AG20443 (cell line): ENCODE measurements around the gene RNPS1.
"Not testable (repeated sequence)": the region's sequence is repeated elsewhere in the genome, so short reads cannot be mapped to it uniquely, and the experiment has no call there.

Experiments used
- DNase-seq: peaks from one replicate; pipeline ENCODE4 v3.0.0; 2012; ENCODE audit warnings: low spot score, mixed read lengths

Gene RNPS1

DNA sequence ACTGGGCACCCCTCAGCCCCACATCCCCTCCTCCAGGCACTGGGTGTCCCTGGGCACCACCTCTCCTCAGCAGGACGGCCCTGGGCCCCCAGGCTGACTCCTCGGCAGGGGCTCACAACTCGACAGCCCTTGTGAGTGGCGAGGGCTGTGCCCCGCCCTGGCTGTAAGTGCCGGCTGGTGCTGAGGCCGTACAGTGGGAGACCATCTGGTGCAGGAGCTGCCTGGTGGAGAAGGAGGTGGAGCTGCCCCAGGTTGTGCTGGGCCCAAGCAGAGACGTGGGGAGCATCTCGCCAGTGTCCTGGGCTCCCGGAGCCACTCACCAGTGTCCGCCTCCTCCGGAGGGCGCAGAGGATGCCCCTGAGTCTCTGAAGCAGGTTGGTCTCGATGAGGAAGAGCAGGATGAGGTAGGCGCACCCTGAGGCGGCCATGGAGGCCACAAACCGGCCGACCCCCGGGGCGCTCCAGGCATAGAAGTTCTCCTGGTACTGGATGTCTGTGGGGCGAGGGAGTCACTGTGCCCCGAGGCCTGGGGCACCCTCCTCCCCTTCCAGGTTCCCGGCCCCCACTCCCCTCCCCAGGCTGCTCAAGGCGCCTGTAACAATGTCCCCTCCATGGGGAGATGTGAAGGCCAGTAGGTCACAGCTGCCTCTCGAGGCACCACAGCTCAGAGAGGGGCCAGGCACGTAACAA lies 15.1 kb upstream of the RNPS1 start:
- DNase-seq = no peak

DNA sequence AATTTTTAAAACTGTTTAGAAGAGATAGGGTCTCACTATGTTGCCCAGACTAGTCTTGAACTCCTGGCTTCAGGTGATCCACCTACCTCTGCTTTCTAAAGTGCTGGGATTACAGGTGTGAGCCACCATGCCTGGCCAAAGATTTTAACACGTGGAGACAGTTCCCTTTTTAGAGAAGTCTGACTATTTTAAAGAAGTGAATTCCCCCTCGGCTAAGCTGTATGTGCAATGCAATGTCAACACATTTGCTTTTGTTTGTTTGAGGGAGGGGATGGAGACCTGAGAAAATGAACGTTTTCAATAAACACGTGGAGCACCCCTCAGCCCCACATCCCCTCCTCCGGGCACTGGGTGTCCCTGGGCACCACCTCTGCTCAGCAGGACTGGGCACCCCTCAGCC lies 14.3 kb upstream of the RNPS1 start:
- no peak for DNase-seq

DNA sequence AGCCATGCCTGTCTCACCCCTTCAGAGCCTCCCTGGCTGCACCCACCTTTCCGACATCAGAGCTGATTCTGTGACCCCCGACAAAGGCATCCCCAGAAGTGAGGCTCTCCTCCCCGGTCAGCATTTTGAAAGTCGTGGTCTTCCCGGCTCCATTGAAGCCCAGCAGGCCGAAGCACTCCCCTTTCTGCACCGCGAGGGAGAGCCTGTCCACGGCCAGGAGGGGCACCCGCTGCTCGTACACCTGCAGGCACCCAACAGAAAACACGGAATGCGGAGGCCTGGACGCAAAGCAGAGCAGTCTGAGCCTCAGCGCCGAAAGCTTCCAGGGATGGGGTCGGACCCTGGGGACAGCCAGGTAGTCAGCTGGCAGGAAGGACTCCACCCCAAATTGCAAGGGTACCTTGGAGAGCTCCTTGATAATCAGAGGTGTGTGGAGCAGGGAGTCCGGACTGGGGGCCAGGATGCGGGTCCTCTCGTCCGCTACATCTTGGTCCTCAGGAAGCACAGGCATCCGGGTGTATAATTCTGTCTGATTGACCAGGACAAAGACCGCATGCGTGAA lies 13.1 kb upstream of the RNPS1 start:
- no peak for DNase-seq

DNA sequence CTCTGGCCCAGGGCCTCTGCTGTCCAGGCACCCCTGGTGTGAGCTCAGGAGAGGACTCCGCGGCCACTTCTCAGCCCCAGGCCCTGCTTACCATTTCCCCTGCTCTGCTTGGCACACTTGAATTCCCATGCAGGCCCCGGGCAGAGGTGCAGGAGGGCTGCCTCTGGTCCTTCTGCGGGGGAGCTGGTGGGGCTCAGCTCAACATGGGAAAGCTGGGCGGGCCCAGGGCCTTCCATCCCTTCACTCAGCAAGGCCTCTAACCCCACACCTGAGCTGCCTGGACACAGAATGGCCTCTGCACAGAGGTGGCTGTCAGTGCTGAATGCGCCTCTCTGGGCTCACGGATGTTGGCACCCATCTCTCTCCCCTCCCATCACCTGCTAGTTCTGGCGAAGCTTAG lies 12.5 kb upstream of the RNPS1 start:
- DNase-seq = no peak

- DNase-seq = no peak
These were observed 11.3 kb upstream of the RNPS1 start for GRCh38 chr16:2278956-2279800.

DNA sequence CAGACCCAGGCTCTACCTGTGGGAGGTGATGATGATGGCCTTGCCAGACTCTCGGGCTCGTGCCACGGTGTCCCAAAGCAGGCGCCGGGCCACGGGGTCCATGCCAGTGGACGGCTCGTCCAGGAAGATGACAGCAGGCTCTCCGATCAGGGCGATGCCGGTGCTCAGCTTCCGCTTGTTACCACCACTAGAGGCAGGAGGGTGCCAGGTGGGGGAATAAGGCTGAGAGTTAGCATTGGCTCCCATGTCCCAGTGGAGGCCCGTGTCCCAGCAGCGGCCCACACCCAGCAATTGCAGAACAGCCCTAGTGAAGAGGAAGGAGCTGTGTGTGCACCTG lies 10.3 kb upstream of the RNPS1 start:
- no peak for DNase-seq

DNA sequence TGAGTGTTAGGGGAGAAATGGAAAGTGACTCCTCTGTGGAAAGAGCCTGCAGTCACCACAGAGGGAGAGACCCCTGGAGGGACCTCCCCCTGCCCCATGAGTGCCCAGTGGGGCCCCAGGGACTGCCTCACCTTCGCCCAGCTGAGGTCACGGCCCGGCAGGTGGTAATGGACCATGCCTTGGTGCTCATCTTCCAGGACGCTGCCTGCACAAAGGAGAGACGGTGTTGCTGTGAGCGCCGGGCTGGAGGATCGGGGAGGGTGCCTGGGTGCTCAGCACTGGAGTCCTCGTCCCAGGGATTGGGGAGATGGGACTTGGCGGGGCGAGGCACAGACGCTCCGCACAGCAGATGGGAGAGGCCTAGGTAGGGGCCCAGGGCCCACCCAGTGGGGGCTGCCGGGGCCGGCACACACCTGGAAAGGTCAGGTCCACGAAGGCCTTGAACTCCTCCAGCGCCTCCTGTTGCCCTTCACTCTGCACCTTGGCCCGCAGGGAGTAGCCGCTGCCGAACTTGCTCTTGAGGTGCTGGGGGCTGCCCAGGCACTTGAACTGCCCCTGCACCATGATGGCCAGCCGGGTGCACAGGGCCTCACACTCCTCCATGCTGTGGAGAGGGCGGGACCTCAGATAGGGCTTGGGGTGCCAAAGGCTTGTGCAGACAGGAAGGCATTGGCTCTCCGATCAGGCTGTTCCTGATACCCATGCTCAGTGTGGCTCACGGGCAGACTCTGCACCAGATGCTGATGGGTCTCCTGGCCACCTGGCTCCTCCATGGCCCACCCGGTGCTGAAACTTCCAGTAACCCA lies 9.7 kb upstream of the RNPS1 start:
- no peak for DNase-seq

DNA sequence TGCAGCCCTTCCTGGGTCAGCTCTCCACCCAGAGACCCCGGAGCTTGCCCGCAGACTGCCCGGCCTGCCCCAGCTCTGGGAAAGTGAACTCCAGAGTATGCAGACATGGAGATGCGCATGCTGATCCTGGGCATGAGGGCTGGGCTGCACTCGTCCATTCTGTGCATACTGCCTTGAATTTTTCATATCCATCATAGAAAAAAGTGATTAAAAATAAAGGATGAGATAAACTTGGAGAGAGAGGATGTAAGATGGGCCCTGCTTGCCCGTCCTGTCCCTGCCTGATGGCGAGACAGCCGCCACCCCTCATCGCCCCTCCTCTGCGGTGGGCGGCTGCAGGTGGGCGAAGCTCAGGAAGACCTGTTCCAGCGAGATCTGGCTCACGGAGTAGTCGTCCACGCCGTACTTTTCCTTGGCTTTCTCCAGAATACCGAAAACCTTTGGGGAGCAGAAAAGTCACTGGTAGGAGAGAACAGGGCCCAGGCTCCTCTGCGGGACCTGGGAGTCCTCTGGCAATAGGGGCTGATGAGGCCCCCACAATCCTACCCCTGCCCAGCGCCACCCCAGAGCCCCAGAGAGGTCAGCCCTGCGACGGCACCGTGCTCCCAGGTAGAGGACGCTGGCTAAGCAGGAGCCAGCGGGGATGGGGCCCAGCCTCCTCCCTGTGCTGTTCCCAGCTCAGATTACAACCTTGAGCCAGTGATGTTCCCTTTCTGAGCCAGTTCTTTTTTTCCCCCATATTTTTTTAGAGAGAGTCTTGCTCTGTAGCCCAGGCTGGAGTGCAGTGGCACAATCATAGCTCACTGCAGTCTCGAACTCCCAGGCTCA lies 8.7 kb upstream of the RNPS1 start:
- DNase-seq = no peak

DNA sequence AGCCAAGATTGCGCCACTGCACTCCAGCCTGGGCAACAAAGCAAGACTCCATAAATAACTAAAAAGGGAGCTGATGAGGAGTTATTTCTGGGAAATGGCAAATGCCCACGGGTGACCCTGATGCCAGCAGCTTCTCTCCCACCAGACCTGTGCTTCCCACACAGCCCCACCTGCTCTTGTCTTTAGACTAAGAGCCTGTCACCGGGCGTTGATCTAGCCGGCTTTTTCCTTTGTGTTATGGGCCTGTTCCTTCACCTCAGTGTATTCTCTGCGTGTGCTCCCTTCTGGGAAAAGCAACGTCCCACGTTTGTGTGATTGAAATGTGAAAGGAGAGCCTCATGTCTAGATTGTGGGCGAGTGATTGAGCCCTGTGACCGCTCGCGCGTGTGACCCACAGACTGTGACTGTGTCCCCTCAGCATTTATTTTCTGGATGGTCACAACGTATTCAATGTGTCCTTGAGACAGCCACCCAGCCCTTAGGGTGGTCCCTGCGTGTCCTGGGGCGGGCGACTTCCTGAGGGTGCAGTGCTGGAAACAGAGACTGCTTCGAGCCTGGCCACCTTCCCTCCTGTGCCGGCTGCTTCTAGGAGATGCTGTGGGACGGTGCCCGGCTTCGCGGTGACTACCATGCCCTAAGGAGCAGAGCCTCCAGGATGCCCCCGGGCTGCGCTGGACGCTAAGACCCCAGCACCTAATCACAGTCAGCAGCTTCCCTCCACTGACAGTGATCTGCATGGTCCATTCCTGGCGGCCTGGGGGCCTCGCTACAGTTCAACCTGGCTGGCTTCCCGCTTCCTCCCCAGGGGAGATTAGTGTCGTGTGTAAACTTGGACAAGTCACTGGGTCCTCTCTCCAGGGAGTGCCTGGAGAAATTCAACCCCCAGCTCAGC lies 7.8 kb upstream of the RNPS1 start:
- DNase-seq = no peak

- DNase-seq = no peak
These were observed 6.0 kb upstream of the RNPS1 start for GRCh38 chr16:2273931-2274330.

DNA sequence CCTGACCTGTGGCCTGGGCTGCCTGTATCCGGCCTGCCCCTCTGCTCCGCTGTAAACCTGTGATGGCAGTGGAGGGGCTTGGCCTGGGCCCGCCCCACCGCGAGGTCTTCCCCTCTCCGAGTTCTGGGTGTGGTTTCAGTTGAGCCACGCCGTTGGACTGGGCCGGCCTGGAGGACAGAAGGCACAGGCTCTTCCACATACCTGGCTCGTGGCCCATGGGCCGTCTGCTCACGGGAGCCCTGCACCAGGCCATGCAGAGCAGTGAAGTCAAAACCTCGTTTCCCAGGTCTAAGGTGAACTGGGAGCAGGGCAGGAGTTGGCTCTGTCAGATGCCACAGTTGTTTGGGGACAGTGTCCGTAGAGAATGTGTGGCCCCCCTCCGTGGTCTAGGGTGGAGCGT lies 5.6 kb upstream of the RNPS1 start:
- DNase-seq = no peak

DNA sequence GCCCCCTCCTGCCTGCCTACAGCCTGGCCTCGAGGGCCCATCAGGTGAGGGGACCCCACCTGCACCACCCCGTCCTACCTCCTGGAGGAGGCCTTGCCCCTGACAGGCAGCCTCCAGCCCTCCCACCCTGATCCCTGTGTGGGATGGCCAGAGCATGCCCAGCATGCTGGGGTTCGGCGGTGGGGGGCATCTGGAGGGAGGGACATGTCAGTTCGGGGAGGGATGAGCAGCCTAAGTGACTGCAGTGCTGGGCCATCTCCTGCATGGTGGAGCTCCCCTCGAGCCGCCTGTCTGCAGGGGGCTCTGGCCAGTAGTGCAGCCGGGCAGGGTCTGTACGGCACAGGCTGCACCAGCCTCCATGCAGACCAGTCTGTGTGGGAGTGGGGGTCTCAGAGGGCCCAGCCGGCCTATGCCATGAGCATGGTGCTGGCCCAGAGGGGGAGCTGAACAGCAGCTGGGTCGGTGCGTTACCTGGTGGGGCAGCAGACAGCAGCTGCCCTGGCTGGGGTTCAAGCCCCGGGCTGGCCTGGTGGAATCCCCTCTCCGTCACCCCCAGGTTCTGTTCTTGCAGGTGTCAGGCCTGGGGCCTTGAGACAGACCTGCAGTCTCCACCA lies 4.0 kb upstream of the RNPS1 start:
- no peak for DNase-seq

GRCh38 chr16:2270588-2271470 lies 2.9 kb upstream of the RNPS1 start:
- no peak for DNase-seq

GRCh38 chr16:2270070-2270462 lies 2.1 kb upstream of the RNPS1 start:
- no peak for DNase-seq

- DNase-seq = peak; percentile 64
These were observed 417 bp downstream of the RNPS1 start for GRCh38 chr16:2267505-2267912.

DNA sequence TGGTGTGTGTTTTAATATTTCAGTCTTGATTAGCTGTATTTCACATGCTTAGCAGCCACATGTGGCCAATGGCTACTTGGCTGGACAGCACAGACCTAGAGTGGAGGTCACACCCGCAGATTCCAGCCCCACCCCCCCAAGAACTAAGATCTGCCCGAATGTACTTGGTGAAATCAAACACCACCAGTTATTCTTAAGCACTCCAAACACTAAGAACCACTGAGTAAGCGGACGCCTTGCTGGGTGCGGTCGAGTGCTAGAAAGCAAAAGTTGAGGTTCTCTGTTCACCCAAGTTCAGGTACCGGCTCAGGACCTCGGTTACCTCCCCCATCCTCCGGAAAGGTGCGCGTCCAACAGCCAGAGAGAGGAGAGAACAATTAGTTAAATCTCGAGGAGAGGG lies 1.0 kb downstream of the RNPS1 start:
- DNase-seq = not testable (repeated sequence)

GRCh38 chr16:2263026-2263425 lies 4.9 kb downstream of the RNPS1 start:
- DNase-seq = not testable (repeated sequence)

GRCh38 chr16:2260250-2260649 lies 7.7 kb downstream of the RNPS1 start:
- DNase-seq = no peak

DNA sequence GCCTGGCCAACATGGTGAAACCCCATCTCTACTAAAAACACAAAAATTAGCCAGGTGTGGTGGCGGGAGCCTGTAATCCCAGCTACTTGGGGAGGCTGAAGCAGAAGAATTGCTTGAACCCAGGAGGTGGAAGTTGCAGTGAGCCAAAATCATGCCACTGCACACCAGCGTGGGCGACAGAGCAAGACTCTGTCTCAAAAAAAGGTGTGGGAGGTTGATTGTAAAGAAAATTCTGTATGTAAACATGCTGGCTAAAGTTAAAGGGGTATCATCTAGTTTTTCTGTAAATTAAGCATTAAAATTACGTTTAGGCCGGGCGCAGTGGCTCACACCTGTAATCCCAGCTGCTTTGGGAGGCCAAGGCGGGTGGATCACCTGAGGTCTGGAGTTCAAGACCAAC lies 9.4 kb downstream of the RNPS1 start:
- not testable (repeated sequence) for DNase-seq
